Endothelial cell of hepatic sinusoid (primary cell): ENCODE results near the gene NRAS.
"Not testable (repeated sequence)": the region's sequence is repeated elsewhere in the genome, so short reads cannot be mapped to it uniquely, and the experiment has no call there.

Source experiments
- in situ Hi-C: cut with HindIII; loops from 2 replicates; pipeline ENCODE4 v1.10.0; 2017; ENCODE audit warnings: low sequenced_read_pairs

NRAS gene

GRCh38 chr1:114716304-114717170, at the start of gene NRAS:
NRAS (minus strand) TSS chr1:114716771; CDS start chr1:114716160, 611 bp downstream.
- in situ Hi-C loops: no loop called here

- in situ Hi-C loops: no loop called here
These were observed 48.1 kb upstream of the NRAS start for GRCh38 chr1:114764689-114765088.

- in situ Hi-C loops: no loop called here
These were observed 41.8 kb upstream of the NRAS start for GRCh38 chr1:114758256-114758832.

DNA sequence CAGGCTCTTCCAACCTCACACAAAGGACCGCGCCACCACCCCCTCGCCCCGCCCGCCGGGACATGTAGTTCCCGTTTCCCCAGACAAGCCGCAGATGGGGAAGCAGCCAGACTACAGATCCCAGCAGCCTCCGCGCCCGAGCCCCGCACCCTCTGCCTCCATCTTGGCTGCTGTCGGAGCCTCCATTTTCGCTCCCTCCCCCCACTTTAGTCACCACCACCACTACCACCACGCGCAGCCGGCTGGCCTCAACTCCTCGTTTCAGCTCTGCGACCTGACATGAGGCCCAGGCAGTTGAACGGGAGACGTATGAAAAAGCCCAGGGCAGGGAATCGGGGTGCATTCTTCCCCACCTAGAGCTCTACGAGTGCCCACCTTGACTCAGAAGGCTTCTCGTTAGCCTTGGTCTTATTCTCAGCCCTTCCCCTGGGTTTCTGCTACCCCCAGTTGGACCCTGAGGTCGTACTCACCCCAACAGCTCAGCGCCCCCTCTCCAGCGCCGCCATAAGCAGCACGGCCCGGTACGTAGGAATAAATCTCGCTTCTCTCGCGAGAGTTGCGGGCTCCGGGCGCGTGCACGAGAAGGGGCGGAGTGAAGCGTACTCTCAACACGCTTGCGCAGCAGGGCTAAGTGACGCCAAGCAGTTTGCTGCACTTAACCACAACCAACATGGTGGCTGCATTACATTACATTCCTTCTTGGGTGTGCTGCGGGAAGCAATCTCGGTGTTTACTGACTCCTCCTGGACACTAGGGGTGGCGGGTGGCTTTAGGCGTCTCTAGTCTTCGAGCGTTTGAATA, 41.1 kb upstream of the NRAS start, which contains the start of gene CSDE1:
TSS of gene CSDE1 (minus strand) at position 530 of the 801 bp plus-strand sequence. CDS start 18,094 bp downstream, outside the sequence.
- in situ Hi-C loops: no loop called here

GRCh38 chr1:114756949-114757454, 40.4 kb upstream of the NRAS start:
- in situ Hi-C loops: no loop called here

GRCh38 chr1:114756009-114756892, 39.7 kb upstream of the NRAS start:
- in situ Hi-C loops: no loop called here

DNA sequence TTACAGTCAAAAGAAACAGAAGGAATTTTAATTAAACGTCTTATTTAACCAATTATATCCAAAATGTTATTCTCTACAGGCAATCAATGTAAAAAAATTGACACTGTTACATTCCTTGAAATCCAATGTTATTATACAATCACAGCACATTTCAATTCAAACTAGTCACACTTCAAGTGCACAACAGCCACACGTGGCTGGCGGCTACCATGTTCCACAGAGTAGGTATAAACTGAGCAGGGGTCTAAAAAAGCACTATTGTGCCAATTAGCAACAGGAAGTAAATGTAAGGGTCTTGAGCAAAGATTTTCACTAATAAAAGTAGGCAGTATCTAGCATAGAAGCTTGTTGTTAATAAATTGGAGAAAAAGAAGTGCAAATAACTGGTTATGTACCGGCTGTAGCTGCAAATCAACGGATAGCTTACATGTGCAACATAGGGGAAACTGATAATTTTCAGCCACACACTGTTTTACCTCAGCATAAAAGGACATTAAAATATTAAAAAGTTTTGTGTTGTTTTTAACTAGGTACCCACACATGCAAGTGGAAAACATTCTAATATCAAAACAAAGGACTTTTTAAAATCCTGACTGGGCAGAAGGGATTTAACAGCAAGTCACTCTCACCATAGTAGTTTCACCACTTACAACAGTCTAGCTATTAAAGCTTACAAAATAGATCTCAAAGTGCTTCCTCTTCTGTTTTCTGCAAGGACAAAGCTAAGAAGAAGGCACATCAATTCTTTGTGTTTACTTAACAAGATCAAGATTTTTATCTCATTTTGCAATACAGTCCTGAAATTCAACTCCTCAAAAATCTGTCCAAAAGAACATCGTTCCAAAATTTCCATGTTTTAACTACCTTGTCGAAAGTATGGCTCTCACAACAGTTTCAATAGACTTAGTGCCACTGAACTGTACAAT, 38.7 kb upstream of the NRAS start:
- in situ Hi-C loops: no loop called here

- in situ Hi-C loops: not testable (repeated sequence)
These were observed 37.1 kb upstream of the NRAS start for GRCh38 chr1:114753702-114754101.

- in situ Hi-C loops: no loop called here
These were observed 36.6 kb upstream of the NRAS start for GRCh38 chr1:114753143-114753542.

- in situ Hi-C loops: no loop called here
These were observed 34.2 kb upstream of the NRAS start for GRCh38 chr1:114750780-114751179.

- in situ Hi-C loops: no loop called here
These were observed 33.3 kb upstream of the NRAS start for GRCh38 chr1:114749835-114750234.

DNA sequence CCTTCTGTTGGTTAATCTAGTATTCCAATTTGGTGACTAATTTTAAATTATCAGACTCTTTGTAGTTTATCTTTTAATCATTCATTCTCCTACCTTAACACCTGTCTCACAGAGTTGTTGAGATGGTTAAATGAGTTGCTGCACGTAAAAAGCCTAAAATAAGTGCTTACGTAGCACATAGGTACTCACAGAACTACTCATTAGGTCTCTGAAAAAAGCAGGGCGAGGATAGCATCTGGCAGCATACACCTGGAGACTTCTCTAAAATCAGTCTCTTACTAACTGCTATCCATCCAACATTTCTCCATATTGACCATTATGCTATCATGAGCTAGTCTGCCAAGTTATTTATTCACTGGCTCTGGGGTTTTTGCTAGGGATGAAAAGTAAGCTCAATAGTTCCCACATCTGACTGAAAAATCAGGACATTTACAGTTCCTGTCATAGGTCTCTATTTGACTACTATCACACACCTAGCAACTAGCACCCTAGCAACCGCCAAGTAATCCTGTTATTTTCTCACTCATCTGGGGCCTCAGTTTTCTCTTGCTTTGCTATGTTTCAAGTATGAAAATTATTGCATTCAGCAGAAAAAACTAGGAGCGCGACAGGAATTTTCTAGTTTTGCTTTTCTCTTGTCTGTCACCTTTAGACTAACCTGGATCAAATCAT, 30.0 kb upstream of the NRAS start:
- in situ Hi-C loops: no loop called here

DNA sequence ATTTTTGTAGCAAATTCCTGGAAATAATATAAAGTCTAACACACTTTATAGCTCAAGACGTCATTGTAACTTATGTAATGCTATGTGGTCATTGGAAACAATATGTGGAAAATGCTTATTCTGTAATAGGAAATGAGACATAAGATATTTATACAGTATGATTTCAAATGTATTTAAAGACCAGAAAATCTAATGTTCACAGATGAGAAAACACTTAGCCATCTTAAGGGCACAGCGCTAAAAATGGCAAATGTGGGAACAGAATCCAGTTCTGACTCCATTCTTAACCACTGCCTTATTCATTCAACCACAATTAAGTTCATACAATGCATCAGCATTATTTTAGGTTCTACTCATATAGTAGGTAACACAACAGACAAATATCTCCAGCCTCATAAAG, 28.7 kb upstream of the NRAS start:
- in situ Hi-C loops: no loop called here

- in situ Hi-C loops: no loop called here
These were observed 25.6 kb upstream of the NRAS start for GRCh38 chr1:114741963-114742746.

GRCh38 chr1:114740331-114740730, 23.8 kb upstream of the NRAS start:
- in situ Hi-C loops: no loop called here

DNA sequence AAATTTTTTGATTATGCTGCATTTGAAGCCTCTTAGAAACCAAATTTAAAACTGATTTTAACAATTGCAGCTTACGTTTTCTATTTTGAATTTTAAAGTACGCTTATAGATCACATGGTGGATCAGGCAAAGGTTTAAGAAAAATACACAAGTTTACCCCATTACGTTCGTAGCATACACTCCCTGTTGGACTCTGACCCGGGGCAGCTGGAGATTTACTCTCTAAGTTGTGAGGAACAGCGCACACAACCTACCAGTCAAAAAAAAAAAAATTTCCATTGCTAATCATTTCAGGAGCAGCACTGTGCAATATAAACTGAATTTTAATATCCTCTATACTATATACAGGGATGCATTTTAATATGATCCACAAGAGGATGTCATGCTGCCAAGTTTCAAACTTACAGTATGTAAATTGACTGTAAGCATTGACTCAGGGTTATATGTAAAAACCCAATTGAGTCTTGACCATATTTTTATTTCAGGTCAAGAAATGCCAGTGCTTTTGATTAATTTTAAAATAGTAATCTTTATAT, 20.8 kb upstream of the NRAS start:
- in situ Hi-C loops: no loop called here

- in situ Hi-C loops: no loop called here
These were observed 18.9 kb upstream of the NRAS start for GRCh38 chr1:114735479-114735878.

GRCh38 chr1:114729782-114730181, 13.2 kb upstream of the NRAS start:
- in situ Hi-C loops: no loop called here
